GM23338 (cell line): ENCODE measurements around the gene C3orf49. TPM values are rescaled to one million over a fixed set of nuclear protein-coding genes. Genes with fewer than 3 reads are reported as not detected.
A peak's percentile ranks its signal among the peaks of the same experiment; 100 is the strongest.

Source experiments
- ATAC-seq: fragments of 200-7000 bp; cut with Tn5 transposase; 3 replicates; pipeline ENCODE4 v1.9.1; 2020
- DNase-seq: peaks from one replicate; pipeline ENCODE4 v3.0.0-alpha.2; 2015; ENCODE audit warnings: low spot score
- H2AFZ ChIP-seq: fragments of 200-600 bp; sonication (generic); 2 replicates; pipeline ENCODE4 v1.8.0; 2016; ENCODE audit warnings: antibody characterized with exemption, mild to moderate bottlenecking, moderate library complexity
- H3F3A ChIP-seq: fragments of 200-600 bp; sonication (generic); replicated peaks from 2 replicates; pipeline ENCODE4 v1.8.0; 2017; ENCODE audit warnings: antibody characterized with exemption, mixed run types, low read depth
- H3K27ac ChIP-seq: fragments of 200-600 bp; sonication (generic); 2 replicates; pipeline ENCODE4 v1.6.1; 2016; ENCODE audit warnings: low read depth
- H3K27me3 ChIP-seq: fragments of 200-600 bp; sonication (generic); 2 replicates; pipeline ENCODE4 v1.8.0; 2016; ENCODE audit warnings: mild to moderate bottlenecking, mixed run types, moderate library complexity; ENCODE audit not compliant: insufficient read depth
- H3K36me3 ChIP-seq: fragments of 200-600 bp; sonication (generic); 2 replicates; pipeline ENCODE4 v1.8.0; 2016; ENCODE audit warnings: mild to moderate bottlenecking; ENCODE audit not compliant: insufficient read depth
- H3K4me1 ChIP-seq: fragments of 200-600 bp; sonication (generic); 2 replicates; pipeline ENCODE4 v1.8.0; 2016; ENCODE audit warnings: mild to moderate bottlenecking, moderate library complexity; ENCODE audit not compliant: insufficient read depth
- H3K4me2 ChIP-seq: fragments of 200-600 bp; sonication (generic); 2 replicates; pipeline ENCODE4 v1.7.1; 2017; ENCODE audit warnings: mixed run types
- H3K4me3 ChIP-seq: fragments of 200-600 bp; sonication (generic); 2 replicates; pipeline ENCODE4 v1.6.1; 2016; ENCODE audit warnings: mixed run types
- H3K79me2 ChIP-seq: fragments of 200-600 bp; sonication (generic); replicated peaks from 2 replicates; pipeline ENCODE4 v1.8.0; 2017; ENCODE audit warnings: mild to moderate bottlenecking; ENCODE audit not compliant: insufficient read depth
- H3K9me2 ChIP-seq: fragments of 200-600 bp; sonication (generic); 2 replicates; pipeline ENCODE4 v1.8.0; 2017; ENCODE audit not compliant: insufficient read depth
- H4K20me1 ChIP-seq: fragments of 200-600 bp; sonication (generic); replicated peaks from 2 replicates; pipeline ENCODE4 v1.8.0; 2017; ENCODE audit warnings: mild to moderate bottlenecking; ENCODE audit not compliant: insufficient read depth
- H3K27ac Mint-ChIP-seq: 2 replicates; pipeline ENCODE4 v1.8.0; 2020; ENCODE audit warnings: inconsistent platforms, mild to moderate bottlenecking, moderate library complexity, mixed read lengths
- H3K27me3 Mint-ChIP-seq: 3 replicates; pipeline ENCODE4 v1.8.0; 2022; ENCODE audit warnings: low read depth, mild to moderate bottlenecking, moderate library complexity, mixed read lengths, inconsistent platforms; ENCODE audit not compliant: insufficient read depth, poor library complexity
- H3K36me3 Mint-ChIP-seq: 3 replicates; pipeline ENCODE4 v1.8.0; 2021; ENCODE audit warnings: low read depth, mild to moderate bottlenecking, inconsistent platforms, moderate library complexity, mixed read lengths
- H3K4me1 Mint-ChIP-seq: 3 replicates; pipeline ENCODE4 v1.8.0; 2020; ENCODE audit warnings: mild to moderate bottlenecking, inconsistent platforms, mixed read lengths
- H3K4me3 Mint-ChIP-seq: 3 replicates; pipeline ENCODE4 v1.8.0; 2021; ENCODE audit warnings: moderate library complexity, mild to moderate bottlenecking, inconsistent platforms, mixed read lengths
- H3K9me3 Mint-ChIP-seq: 3 replicates; pipeline ENCODE4 v1.8.0; 2020; ENCODE audit warnings: moderate library complexity, mild to moderate bottlenecking, inconsistent platforms, mixed read lengths
- CREB1 ChIP-seq: fragments of 250-450 bp; sonication (Bioruptor Pico); IDR thresholded peaks from 2 replicates; pipeline ENCODE4 v1.5.0; 2020; ENCODE audit warnings: low read depth, mild to moderate bottlenecking, moderate library complexity
- EZH2 ChIP-seq: fragments of 200-600 bp; sonication (generic); IDR thresholded peaks from one replicate; pipeline ENCODE4 v1.8.0; 2017; ENCODE audit warnings: antibody characterized with exemption, mild to moderate bottlenecking, low read depth; ENCODE audit not compliant: unreplicated experiment
- EZH2phosphoT487 ChIP-seq: fragments of 200-600 bp; sonication (generic); IDR thresholded peaks from one replicate; pipeline ENCODE4 v1.8.1; 2018; ENCODE audit warnings: antibody characterized with exemption; ENCODE audit not compliant: unreplicated experiment
- JUNB ChIP-seq: IDR thresholded peaks from one replicate; pipeline ENCODE4 v1.6.1; 2016; ENCODE audit warnings: antibody characterized with exemption; ENCODE audit not compliant: unreplicated experiment
- NANOG ChIP-seq: IDR thresholded peaks from 2 replicates; pipeline ENCODE4 v1.6.1; 2016; ENCODE audit warnings: antibody characterized with exemption, borderline replicate concordance
- POLR2AphosphoS5 ChIP-seq: IDR thresholded peaks from 2 replicates; pipeline ENCODE4 v1.6.1; 2016; ENCODE audit warnings: antibody characterized with exemption, low read depth
- REST ChIP-seq: IDR thresholded peaks from one replicate; pipeline ENCODE4 v1.6.1; 2018; ENCODE audit warnings: antibody characterized with exemption; ENCODE audit not compliant: unreplicated experiment
- STAT1 ChIP-seq: IDR thresholded peaks from one replicate; pipeline ENCODE4 v1.6.1; 2016; ENCODE audit warnings: antibody characterized with exemption; ENCODE audit not compliant: unreplicated experiment
- ZNF114 ChIP-seq: fragments of 250-450 bp; sonication (Bioruptor Pico); IDR thresholded peaks from 2 replicates; pipeline ENCODE4 v1.5.0; 2020; ENCODE audit warnings: mild to moderate bottlenecking, moderate library complexity
- ZNF331 ChIP-seq: fragments of 250-450 bp; sonication (Bioruptor Pico); IDR thresholded peaks from 2 replicates; pipeline ENCODE4 v1.5.0; 2020; ENCODE audit warnings: low read depth, mild to moderate bottlenecking, moderate library complexity
- polyA plus RNA-seq: library from polyadenylated mRNA; unstranded; fragments of >200 nt; fragmentation: Nextera tagmentation; extraction: Ambion mirVana; gene quantifications from 2 replicates; pipeline ENCODE4 v1.2.1, GENCODE V29; 2016
- total RNA-seq: library from RNA; depleted of rRNA; stranded (reverse); fragments of >200 nt; shearing (Covaris generic); gene quantifications from 2 replicates; pipeline ENCODE4 v1.2.3, GENCODE V29; 2014
- TF ChIP-seq, protein P1 (sequence below): IDR thresholded peaks from 2 replicates; pipeline ENCODE4 v1.6.1; 2016; ENCODE audit warnings: antibody characterized with exemption
- TF ChIP-seq, protein P2 (sequence below): fragments of 250-450 bp; sonication (Bioruptor Pico); IDR thresholded peaks from 2 replicates; pipeline ENCODE4 v1.5.0; 2020; ENCODE audit warnings: mild to moderate bottlenecking, moderate library complexity
- TF ChIP-seq, protein P3 (sequence below), 2 experiments: fragments of 200-600 bp in 1 of 2; sonication (generic) in 1 of 2; conservative IDR thresholded peaks; 2 replicates each; pipeline versions ENCODE4 v1.5.1 to v1.6.1; 2016 to 2017; ENCODE audit warnings: antibody characterized with exemption in 2 of 2, low read depth in 2 of 2, mild to moderate bottlenecking in 2 of 2, moderate library complexity in 1 of 2

The C3orf49 gene
- total and polyA plus RNA-seq, 2 experiments from 2014 or later = 0.23 TPM; not detected in 1

- H3K4me2 ChIP-seq = peak overlapping the region; percentile 80
- H4K20me1 ChIP-seq = no peaks in the 10 kb centered on the region
- no peak overlapping the region for H3K27ac ChIP-seq
- peak overlapping the region; percentile 77; the same call in 1 of the 2 replicates for H2AFZ ChIP-seq
- H3K27me3 ChIP-seq = no peaks in the 10 kb centered on the region
- H3K4me3 ChIP-seq = peak overlapping the region; percentile 79
- DNase-seq (no peak), ATAC-seq (no peak)
- no peaks in the 10 kb centered on the region for H3K9me2 ChIP-seq
- no peaks in the 10 kb centered on the region; the same call in 1 of the 2 replicates for H3F3A ChIP-seq
- TF ChIP-seq, protein P1, sequence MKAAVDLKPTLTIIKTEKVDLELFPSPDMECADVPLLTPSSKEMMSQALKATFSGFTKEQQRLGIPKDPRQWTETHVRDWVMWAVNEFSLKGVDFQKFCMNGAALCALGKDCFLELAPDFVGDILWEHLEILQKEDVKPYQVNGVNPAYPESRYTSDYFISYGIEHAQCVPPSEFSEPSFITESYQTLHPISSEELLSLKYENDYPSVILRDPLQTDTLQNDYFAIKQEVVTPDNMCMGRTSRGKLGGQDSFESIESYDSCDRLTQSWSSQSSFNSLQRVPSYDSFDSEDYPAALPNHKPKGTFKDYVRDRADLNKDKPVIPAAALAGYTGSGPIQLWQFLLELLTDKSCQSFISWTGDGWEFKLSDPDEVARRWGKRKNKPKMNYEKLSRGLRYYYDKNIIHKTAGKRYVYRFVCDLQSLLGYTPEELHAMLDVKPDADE = no peak
- TF ChIP-seq STAT1 = no peak
- TF ChIP-seq, protein P2, sequence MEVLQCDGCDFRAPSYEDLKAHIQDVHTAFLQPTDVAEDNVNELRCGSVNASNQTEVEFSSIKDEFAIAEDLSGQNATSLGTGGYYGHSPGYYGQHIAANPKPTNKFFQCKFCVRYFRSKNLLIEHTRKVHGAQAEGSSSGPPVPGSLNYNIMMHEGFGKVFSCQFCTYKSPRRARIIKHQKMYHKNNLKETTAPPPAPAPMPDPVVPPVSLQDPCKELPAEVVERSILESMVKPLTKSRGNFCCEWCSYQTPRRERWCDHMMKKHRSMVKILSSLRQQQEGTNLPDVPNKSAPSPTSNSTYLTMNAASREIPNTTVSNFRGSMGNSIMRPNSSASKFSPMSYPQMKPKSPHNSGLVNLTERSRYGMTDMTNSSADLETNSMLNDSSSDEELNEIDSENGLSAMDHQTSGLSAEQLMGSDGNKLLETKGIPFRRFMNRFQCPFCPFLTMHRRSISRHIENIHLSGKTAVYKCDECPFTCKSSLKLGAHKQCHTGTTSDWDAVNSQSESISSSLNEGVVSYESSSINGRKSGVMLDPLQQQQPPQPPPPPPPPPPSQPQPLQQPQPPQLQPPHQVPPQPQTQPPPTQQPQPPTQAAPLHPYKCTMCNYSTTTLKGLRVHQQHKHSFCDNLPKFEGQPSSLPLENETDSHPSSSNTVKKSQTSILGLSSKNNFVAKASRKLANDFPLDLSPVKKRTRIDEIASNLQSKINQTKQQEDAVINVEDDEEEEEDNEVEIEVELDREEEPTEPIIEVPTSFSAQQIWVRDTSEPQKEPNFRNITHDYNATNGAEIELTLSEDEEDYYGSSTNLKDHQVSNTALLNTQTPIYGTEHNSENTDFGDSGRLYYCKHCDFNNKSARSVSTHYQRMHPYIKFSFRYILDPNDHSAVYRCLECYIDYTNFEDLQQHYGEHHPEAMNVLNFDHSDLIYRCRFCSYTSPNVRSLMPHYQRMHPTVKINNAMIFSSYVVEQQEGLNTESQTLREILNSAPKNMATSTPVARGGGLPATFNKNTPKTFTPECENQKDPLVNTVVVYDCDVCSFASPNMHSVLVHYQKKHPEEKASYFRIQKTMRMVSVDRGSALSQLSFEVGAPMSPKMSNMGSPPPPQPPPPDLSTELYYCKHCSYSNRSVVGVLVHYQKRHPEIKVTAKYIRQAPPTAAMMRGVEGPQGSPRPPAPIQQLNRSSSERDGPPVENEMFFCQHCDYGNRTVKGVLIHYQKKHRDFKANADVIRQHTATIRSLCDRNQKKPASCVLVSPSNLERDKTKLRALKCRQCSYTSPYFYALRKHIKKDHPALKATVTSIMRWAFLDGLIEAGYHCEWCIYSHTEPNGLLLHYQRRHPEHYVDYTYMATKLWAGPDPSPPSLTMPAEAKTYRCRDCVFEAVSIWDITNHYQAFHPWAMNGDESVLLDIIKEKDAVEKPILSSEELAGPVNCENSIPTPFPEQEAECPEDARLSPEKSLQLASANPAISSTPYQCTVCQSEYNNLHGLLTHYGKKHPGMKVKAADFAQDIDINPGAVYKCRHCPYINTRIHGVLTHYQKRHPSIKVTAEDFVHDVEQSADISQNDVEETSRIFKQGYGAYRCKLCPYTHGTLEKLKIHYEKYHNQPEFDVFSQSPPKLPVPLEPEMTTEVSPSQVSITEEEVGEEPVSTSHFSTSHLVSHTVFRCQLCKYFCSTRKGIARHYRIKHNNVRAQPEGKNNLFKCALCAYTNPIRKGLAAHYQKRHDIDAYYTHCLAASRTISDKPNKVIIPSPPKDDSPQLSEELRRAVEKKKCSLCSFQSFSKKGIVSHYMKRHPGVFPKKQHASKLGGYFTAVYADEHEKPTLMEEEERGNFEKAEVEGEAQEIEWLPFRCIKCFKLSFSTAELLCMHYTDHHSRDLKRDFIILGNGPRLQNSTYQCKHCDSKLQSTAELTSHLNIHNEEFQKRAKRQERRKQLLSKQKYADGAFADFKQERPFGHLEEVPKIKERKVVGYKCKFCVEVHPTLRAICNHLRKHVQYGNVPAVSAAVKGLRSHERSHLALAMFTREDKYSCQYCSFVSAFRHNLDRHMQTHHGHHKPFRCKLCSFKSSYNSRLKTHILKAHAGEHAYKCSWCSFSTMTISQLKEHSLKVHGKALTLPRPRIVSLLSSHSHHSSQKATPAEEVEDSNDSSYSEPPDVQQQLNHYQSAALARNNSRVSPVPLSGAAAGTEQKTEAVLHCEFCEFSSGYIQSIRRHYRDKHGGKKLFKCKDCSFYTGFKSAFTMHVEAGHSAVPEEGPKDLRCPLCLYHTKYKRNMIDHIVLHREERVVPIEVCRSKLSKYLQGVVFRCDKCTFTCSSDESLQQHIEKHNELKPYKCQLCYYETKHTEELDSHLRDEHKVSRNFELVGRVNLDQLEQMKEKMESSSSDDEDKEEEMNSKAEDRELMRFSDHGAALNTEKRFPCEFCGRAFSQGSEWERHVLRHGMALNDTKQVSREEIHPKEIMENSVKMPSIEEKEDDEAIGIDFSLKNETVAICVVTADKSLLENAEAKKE (CRISPR knock-in tag) = no peak
- TF ChIP-seq POLR2AphosphoS5 = no peak
- TF ChIP-seq JUNB = no peak
- no peak for TF ChIP-seq CREB1 (CRISPR knock-in tag)
- TF ChIP-seq NANOG = no peak
- no peak for TF ChIP-seq ZNF114 (CRISPR knock-in tag)
- TF ChIP-seq ZNF331 (CRISPR knock-in tag) = no peak
- TF ChIP-seq, protein P3, sequence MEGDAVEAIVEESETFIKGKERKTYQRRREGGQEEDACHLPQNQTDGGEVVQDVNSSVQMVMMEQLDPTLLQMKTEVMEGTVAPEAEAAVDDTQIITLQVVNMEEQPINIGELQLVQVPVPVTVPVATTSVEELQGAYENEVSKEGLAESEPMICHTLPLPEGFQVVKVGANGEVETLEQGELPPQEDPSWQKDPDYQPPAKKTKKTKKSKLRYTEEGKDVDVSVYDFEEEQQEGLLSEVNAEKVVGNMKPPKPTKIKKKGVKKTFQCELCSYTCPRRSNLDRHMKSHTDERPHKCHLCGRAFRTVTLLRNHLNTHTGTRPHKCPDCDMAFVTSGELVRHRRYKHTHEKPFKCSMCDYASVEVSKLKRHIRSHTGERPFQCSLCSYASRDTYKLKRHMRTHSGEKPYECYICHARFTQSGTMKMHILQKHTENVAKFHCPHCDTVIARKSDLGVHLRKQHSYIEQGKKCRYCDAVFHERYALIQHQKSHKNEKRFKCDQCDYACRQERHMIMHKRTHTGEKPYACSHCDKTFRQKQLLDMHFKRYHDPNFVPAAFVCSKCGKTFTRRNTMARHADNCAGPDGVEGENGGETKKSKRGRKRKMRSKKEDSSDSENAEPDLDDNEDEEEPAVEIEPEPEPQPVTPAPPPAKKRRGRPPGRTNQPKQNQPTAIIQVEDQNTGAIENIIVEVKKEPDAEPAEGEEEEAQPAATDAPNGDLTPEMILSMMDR (conservative IDR thresholded peaks at IDR 0.05; ENCODE audit: low read depth in 2 of 2) = no peak
- TF ChIP-seq EZH2phosphoT487 = no peak
- no peak for TF ChIP-seq EZH2
- no peak for TF ChIP-seq REST
- peaks cover 36% of the 10 kb centered on the region for H3K4me1 ChIP-seq
- H3K27ac Mint-ChIP-seq = 0 out of 2 replicates have a peak overlapping the region, but pooled peaks have one; percentile 67
- H3K79me2 ChIP-seq = peaks cover 81% of the 10 kb centered on the region
- no peaks in the 10 kb centered on the region for H3K36me3 ChIP-seq
- peaks cover 7% of the 10 kb centered on the region for H3K36me3 Mint-ChIP-seq
- H3K4me3 Mint-ChIP-seq = peak overlapping the region; percentile 78
- peaks cover 32% of the 10 kb centered on the region for H3K4me1 Mint-ChIP-seq
- H3K9me3 Mint-ChIP-seq = no peaks in the 10 kb centered on the region
- peaks cover 10% of the 10 kb centered on the region for H3K27me3 Mint-ChIP-seq
Observed at GRCh38 chr3:63864965-63865327, 45.8 kb downstream of the C3orf49 start.
